Mesothelial cell of epicardium (in vitro differentiated cells): ENCODE data around the gene RAPGEF6. TPM values are rescaled to one million over a fixed set of nuclear protein-coding genes. Genes with fewer than 3 reads are reported as not detected.

Experiments
- DNase-seq, 2 experiments: peaks; one replicate each; pipeline ENCODE4 v3.0.0; 2021; ENCODE audit warnings: low spot score in 2 of 2; ENCODE audit not compliant: unreplicated experiment in 2 of 2
- H3K27ac Mint-ChIP-seq: 2 replicates; pipeline ENCODE4 v1.8.0; 2021; ENCODE audit warnings: mixed read lengths
- H3K27me3 Mint-ChIP-seq: 2 replicates; pipeline ENCODE4 v1.8.0; 2021; ENCODE audit warnings: low read depth, mixed read lengths
- H3K36me3 Mint-ChIP-seq: 2 replicates; pipeline ENCODE4 v1.8.0; 2021; ENCODE audit warnings: mixed read lengths
- H3K4me1 Mint-ChIP-seq: 2 replicates; pipeline ENCODE4 v1.8.0; 2021; ENCODE audit warnings: mixed read lengths
- H3K4me3 Mint-ChIP-seq: 2 replicates; pipeline ENCODE4 v1.8.0; 2021; ENCODE audit warnings: mild to moderate bottlenecking, moderate library complexity, mixed read lengths
- H3K9me3 Mint-ChIP-seq: 2 replicates; pipeline ENCODE4 v1.8.0; 2021; ENCODE audit warnings: mixed read lengths
- total RNA-seq: library from RNA; stranded (reverse); gene quantifications from 3 replicates; pipeline ENCODE4 v1.2.1, GENCODE V29; 2021
- TF ChIP-seq, protein P1 (sequence below): fragments of 200-600 bp; sonication (generic); IDR thresholded peaks from one replicate; pipeline ENCODE4 v1.5.0; 2021; ENCODE audit warnings: antibody characterized with exemption; ENCODE audit not compliant: unreplicated experiment

The RAPGEF6 gene
- total RNA-seq, 1 donor from 2014 or later, result 29.0 TPM

DNA sequence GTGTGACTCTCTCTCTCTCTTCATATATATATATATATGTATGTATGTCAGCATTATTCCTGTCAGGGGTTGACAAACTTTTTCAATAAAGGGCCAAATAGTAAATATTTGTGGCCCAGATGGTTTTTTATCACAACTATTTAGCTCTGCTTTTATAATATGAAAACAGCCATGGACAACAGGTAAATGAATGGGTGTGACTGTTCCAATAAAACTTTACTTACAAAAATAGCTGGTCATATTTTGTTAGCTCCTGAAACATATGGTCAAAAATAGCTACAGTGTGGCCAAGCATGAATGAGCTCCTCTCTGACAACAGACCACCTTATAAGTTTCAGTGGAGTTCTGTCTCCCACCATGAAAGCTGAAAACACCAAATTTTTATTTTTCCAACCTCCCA lies 21.6 kb downstream of the RAPGEF6 start:
- TF ChIP-seq, protein P1, sequence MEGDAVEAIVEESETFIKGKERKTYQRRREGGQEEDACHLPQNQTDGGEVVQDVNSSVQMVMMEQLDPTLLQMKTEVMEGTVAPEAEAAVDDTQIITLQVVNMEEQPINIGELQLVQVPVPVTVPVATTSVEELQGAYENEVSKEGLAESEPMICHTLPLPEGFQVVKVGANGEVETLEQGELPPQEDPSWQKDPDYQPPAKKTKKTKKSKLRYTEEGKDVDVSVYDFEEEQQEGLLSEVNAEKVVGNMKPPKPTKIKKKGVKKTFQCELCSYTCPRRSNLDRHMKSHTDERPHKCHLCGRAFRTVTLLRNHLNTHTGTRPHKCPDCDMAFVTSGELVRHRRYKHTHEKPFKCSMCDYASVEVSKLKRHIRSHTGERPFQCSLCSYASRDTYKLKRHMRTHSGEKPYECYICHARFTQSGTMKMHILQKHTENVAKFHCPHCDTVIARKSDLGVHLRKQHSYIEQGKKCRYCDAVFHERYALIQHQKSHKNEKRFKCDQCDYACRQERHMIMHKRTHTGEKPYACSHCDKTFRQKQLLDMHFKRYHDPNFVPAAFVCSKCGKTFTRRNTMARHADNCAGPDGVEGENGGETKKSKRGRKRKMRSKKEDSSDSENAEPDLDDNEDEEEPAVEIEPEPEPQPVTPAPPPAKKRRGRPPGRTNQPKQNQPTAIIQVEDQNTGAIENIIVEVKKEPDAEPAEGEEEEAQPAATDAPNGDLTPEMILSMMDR, result no peak
- Mint-ChIP-seq H3K27me3 (no peaks in the 10 kb centered on the region), H3K4me1 (peaks cover 26% of the 10 kb centered on the region), H3K27ac (no peak overlapping the region), H3K4me3 (no peak overlapping the region), H3K9me3 (no peaks in the 10 kb centered on the region), H3K36me3 (peaks cover 1% of the 10 kb centered on the region)
- DNase-seq, result no peak

DNA sequence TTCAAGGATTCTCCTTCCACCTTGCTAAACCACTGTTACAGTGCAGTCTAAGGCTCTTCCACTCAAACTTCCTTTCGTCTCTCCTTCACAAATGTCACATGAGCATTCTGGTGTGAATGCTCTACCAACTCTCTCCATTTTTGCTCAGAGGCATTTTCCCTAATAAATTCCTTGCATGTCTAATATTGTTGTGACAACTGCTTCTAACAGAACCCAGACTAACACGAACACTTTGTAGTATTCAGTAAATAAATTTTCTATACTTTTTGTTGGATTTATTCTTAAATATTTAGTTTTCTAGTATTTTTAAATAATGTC lies 24.0 kb downstream of the RAPGEF6 start:
- no peak for DNase-seq
- Mint-ChIP-seq H3K27ac (peak overlapping the region; percentile 91), H3K9me3 (no peaks in the 10 kb centered on the region), H3K27me3 (no peaks in the 10 kb centered on the region), H3K36me3 (peaks cover 1% of the 10 kb centered on the region), H3K4me3 (no peak overlapping the region), H3K4me1 (peaks cover 41% of the 10 kb centered on the region)
- TF ChIP-seq, protein P1, result no peak

DNA sequence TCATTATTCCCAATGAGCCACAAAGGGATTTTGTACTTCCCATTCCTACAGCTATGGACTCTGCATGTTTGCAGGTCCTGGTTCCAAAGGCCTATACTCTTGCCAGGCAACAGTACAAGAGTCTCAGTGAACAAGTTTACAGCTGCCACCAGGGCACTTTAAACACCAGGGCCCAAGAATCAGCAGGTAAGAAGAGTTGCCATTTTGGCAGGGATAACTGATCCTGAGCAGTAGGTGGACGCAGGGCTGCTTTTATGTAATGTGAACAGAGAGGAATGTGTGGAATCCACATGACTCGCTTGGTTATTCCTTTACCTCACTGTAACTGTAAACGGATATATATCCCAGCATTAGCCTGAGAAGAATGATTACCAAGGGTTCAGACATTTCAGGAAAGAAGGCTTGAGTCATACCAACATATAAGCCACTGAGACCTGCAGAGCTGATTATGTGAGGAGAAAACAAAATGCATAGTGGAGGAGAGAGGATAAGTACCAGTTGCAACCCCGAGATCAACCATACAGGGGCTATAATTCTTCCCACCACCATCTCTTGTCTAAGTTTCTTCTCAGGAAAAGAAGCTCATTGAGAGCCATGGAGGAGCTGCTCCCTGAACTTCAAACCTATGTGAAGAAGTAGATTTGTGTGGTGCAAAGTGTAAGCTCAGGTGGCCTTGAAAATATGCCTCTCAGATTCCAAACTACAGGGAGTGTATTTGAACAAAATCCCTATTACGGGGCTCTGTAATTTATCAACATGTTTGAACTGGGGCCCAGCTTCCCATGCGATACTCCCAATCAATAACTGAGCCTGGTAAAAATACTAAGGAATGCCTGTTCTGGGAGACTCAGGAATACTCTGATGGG lies 24.6 kb downstream of the RAPGEF6 start:
- Mint-ChIP-seq H3K27me3 (no peaks in the 10 kb centered on the region), H3K4me1 (peaks cover 41% of the 10 kb centered on the region), H3K36me3 (peaks cover 1% of the 10 kb centered on the region), H3K9me3 (no peaks in the 10 kb centered on the region), H3K4me3 (no peak overlapping the region), H3K27ac (peak overlapping the region; percentile 91)
- DNase-seq, result no peak
- TF ChIP-seq, protein P1, result no peak

DNA sequence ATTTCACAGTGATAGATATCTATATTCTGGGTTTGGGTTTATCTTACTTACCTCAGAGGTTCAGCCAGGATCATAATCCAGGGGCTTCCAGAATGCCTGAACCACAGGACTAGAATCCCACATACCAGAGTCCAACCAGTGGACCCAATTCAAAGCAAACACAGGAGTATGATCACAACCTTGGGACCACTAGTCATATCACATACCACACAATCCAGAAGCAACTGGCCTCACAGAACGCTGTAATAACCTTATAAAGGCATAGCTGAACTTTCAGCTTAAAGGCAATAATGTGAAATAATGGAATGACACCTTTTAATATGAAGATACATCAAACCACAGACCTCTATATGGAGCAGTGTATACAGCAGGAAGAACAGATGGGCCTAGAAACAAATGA lies 25.3 kb downstream of the RAPGEF6 start:
- DNase-seq, result no peak
- Mint-ChIP-seq H3K27ac (peak overlapping the region; percentile 91), H3K4me3 (no peak overlapping the region), H3K9me3 (no peaks in the 10 kb centered on the region), H3K4me1 (peaks cover 36% of the 10 kb centered on the region), H3K27me3 (no peaks in the 10 kb centered on the region), H3K36me3 (peaks cover 1% of the 10 kb centered on the region)
- TF ChIP-seq, protein P1, result no peak

DNA sequence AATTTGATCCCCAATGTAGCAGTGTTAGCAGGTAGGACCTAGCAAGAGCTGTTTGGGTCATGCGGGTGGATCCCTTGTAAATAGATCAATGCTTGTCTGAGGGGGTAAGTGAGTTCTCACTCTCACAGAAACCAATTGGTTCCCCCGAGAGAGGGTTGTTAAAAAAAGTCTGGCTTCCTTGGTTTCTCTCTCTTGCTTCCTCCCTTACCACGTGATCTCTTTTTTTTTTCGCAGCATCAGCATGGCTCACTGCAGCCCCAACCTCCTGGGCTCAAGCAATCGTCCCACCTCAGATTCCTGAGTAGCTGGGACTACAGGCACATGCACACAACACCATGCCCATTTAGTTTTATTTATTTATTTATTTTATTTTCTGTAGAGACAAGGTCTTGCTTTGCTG lies 26.4 kb downstream of the RAPGEF6 start:
- Mint-ChIP-seq H3K36me3 (peaks cover under 1% of the 10 kb centered on the region), H3K27ac (peak overlapping the region; percentile 36), H3K27me3 (no peaks in the 10 kb centered on the region), H3K9me3 (no peaks in the 10 kb centered on the region), H3K4me3 (no peak overlapping the region), H3K4me1 (peaks cover 36% of the 10 kb centered on the region)
- no peak for DNase-seq
- TF ChIP-seq, protein P1, result no peak
